Sigmoid colon (tissue), 7 donors: Measurements from ENCODE around the gene POPDC2. TPM values are rescaled to one million over a fixed set of nuclear protein-coding genes. Genes with fewer than 3 reads are reported as not detected.

ENCODE experiments used
- DNase-seq: peaks from one replicate; pipeline ENCODE4 v3.0.0-alpha.2; 2019
- H3K27ac ChIP-seq, 4 donors: fragments of 200-600 bp; sonication (generic); one replicate each; pipeline ENCODE4 v1.5.1; 2016 to 2019; ENCODE audit warnings: mild to moderate bottlenecking in 1 of 4
- H3K27me3 ChIP-seq, 3 donors: fragments of 200-600 bp; sonication (generic); one replicate each; pipeline ENCODE4 v1.5.1; 2019; ENCODE audit warnings: mild to moderate bottlenecking in 1 of 3
- H3K36me3 ChIP-seq, 4 donors: fragments of 200-600 bp; sonication (generic); one replicate each; pipeline ENCODE4 v1.5.1; 2016 to 2019
- H3K4me1 ChIP-seq, 4 donors: fragments of 200-600 bp; sonication (generic); one replicate each; pipeline ENCODE4 v1.5.1; 2017 to 2019
- H3K4me3 ChIP-seq, 4 donors: fragments of 200-600 bp; sonication (generic); one replicate each; pipeline ENCODE4 v1.5.1; 2017 to 2019; ENCODE audit warnings: mild to moderate bottlenecking in 2 of 4, moderate library complexity in 1 of 4
- H3K9me3 ChIP-seq, 4 donors: fragments of 200-600 bp in 3 of 4; sonication (generic) in 3 of 4; one replicate each; pipeline versions ENCODE4 v1.5.1 to v1.6.1; 2013 to 2019
- EP300 ChIP-seq, 4 donors: sonication (generic); formaldehyde crosslinking; IDR thresholded peaks; one replicate each; pipeline ENCODE4 v1.6.1; 2017; ENCODE audit warnings: antibody characterized with exemption in 4 of 4
- POLR2A ChIP-seq, 2 donors: fragments of 450-650 bp; IDR thresholded peaks; one replicate each; pipeline ENCODE4 v1.6.1; 2016; ENCODE audit warnings: antibody characterized with exemption in 2 of 2, mild to moderate bottlenecking in 2 of 2, moderate library complexity in 2 of 2
- POLR2AphosphoS5 ChIP-seq, 4 donors: sonication (generic); formaldehyde crosslinking; IDR thresholded peaks; one replicate each; pipeline ENCODE4 v1.6.1; 2017; ENCODE audit warnings: antibody characterized with exemption in 4 of 4
- WGBS, 2 donors: extraction: QIAGEN DNeasy Blood & Tissue Kit; methylation state at CpG; one replicate each; pipeline ENCODE4 v1.1.7; 2013; 5-methylcytosine and 5-hydroxymethylcytosine counted together
- intact Hi-C: fragments of 100-400 bp; cut with DNase I; formaldehyde crosslinking; loops from one replicate; pipeline ENCODE4 v1.15.1; 2023
- polyA plus RNA-seq, 3 donors: library from polyadenylated mRNA; stranded (reverse); fragments of 200-250 nt; gene quantifications; one replicate each; pipeline ENCODE4 v1.2.3, GENCODE V29; 2013
- total RNA-seq, 4 donors: library from RNA; depleted of rRNA; stranded (reverse); fragments of >200 nt; gene quantifications; one replicate each; pipeline ENCODE4 v1.1.0, GENCODE V29; 2016
- TF ChIP-seq, protein P1 (sequence below), 4 experiments: fragments of 450-650 bp in 3 of 4; fragments of 200-600 bp in 1 of 4; IDR thresholded peaks; one replicate each; pipeline ENCODE4 v1.5.1; 2016 to 2019; ENCODE audit warnings: antibody characterized with exemption in 4 of 4, mild to moderate bottlenecking in 3 of 4, moderate library complexity in 2 of 4
- donor health status: healthy with polysubstance abuse.
- donor health status: Bipolar disorder and iron deficiency.
- donor health status: healthy.

POPDC2 gene
- total and polyA plus RNA-seq, 7 donors = 1.2 to 203 (median 86.6) TPM

- 89 to 94% methylated on average over 1 of the region's 1 CpG for WGBS, 2 donors
- TF ChIP-seq POLR2A (IDR thresholded peaks at IDR 0.05) (no peak), POLR2AphosphoS5 (IDR thresholded peaks at IDR 0.05) (no peak), EP300 (IDR thresholded peaks at IDR 0.05) (no peak)
- TF ChIP-seq, protein P1, sequence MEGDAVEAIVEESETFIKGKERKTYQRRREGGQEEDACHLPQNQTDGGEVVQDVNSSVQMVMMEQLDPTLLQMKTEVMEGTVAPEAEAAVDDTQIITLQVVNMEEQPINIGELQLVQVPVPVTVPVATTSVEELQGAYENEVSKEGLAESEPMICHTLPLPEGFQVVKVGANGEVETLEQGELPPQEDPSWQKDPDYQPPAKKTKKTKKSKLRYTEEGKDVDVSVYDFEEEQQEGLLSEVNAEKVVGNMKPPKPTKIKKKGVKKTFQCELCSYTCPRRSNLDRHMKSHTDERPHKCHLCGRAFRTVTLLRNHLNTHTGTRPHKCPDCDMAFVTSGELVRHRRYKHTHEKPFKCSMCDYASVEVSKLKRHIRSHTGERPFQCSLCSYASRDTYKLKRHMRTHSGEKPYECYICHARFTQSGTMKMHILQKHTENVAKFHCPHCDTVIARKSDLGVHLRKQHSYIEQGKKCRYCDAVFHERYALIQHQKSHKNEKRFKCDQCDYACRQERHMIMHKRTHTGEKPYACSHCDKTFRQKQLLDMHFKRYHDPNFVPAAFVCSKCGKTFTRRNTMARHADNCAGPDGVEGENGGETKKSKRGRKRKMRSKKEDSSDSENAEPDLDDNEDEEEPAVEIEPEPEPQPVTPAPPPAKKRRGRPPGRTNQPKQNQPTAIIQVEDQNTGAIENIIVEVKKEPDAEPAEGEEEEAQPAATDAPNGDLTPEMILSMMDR (IDR thresholded peaks at IDR 0.05) = no peak
- no peak for DNase-seq
- intact Hi-C loops = no loop called here
- Histone ChIP-seq H3K4me3 (no peak overlapping the region), H3K36me3 (no peaks in the 10 kb centered on the region), H3K9me3 (no peaks in the 10 kb centered on the region), H3K4me1 (peaks cover 0 to 15% (median 9%) of the 10 kb centered on the region in 4 donors), H3K27ac (no peak overlapping the region), H3K27me3 (no peaks in the 10 kb centered on the region)
Measured at GRCh38 chr3:119626196-119626595, 34.2 kb downstream of the POPDC2 start.

- H3K4me1 ChIP-seq = peaks cover 0 to 11% (median 7%) of the 10 kb centered on the region in 4 donors
- H3K27ac ChIP-seq = no peak overlapping the region
- no peaks in the 10 kb centered on the region for H3K9me3 ChIP-seq
- no peak for TF ChIP-seq POLR2A (IDR thresholded peaks at IDR 0.05)
- DNase-seq = no peak
- intact Hi-C loops = no loop called here
- WGBS, 2 donors = 86 to 89% methylated on average over 8 of the region's 8 CpGs
- H3K4me3 ChIP-seq = no peak overlapping the region
- no peaks in the 10 kb centered on the region for H3K36me3 ChIP-seq
- H3K27me3 ChIP-seq = no peaks in the 10 kb centered on the region
Measured at GRCh38 chr3:119625451-119626153, 34.8 kb downstream of the POPDC2 start.

- Histone ChIP-seq H3K27ac (no peak overlapping the region), H3K9me3 (no peaks in the 10 kb centered on the region), H3K27me3 (no peaks in the 10 kb centered on the region), H3K4me1 (peaks cover 0 to 11% (median 0%) of the 10 kb centered on the region in 4 donors), H3K36me3 (no peaks in the 10 kb centered on the region), H3K4me3 (no peak overlapping the region)
- intact Hi-C loops = no loop called here
- no peak for DNase-seq
- WGBS, 2 donors = 91 to 92% methylated on average over 9 of the region's 9 CpGs
- no peak for TF ChIP-seq POLR2AphosphoS5 (IDR thresholded peaks at IDR 0.05)
- TF ChIP-seq POLR2A (IDR thresholded peaks at IDR 0.05) = no peak
- no peak for TF ChIP-seq EP300 (IDR thresholded peaks at IDR 0.05)
- TF ChIP-seq, protein P1 (IDR thresholded peaks at IDR 0.05) = no peak
Measured at GRCh38 chr3:119624002-119624720, 36.2 kb downstream of the POPDC2 start.

DNA sequence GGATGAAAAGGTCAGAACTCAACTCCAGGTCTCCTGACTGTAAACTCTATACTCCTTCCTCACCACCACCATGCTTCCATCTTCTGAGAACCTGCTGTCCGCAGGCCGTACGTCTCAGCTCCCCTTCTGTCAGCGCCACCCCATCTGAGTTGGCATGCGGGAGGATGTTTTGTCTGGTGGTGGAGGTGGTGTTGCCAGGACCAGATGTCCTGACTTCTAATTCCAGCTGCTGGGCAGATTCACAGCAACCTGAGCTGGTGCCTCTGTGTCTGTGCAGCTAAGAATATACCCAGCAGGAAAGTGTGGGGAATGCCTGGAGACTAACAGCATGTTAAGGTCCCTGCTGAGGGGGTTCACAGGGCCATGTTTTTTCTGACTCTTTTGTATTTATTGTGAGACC is 39.5 kb downstream of the POPDC2 start:
- Histone ChIP-seq H3K4me1 (no peaks in the 10 kb centered on the region), H3K27ac (no peak overlapping the region), H3K4me3 (no peak overlapping the region), H3K27me3 (no peaks in the 10 kb centered on the region), H3K36me3 (no peaks in the 10 kb centered on the region), H3K9me3 (no peaks in the 10 kb centered on the region)
- TF ChIP-seq EP300 (IDR thresholded peaks at IDR 0.05) = no peak
- no peak for TF ChIP-seq POLR2A (IDR thresholded peaks at IDR 0.05)
- TF ChIP-seq, protein P1 (IDR thresholded peaks at IDR 0.05) = no peak
- no peak for TF ChIP-seq POLR2AphosphoS5 (IDR thresholded peaks at IDR 0.05)
- DNase-seq = no peak
- WGBS, 2 donors = 98% methylated on average over 5 of the region's 5 CpGs
- intact Hi-C loops = no loop called here

DNA sequence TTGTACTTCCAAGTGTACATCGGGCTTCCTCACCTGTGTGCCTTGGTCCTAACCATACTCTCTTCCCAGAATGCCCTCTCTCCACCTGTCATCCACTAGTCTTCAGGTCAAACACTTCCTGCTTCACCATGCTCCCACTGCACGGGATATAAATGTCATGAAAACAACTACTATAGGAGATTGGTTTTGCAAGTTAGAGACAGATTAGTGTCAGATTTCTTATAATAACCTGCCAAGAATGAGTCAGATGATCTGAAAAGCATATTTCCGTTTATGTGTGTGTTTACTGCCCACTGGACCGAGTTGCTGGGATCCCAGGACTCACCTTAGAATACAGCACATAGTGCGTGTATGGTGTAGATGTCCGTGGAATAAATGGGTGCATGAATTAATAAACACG is 41.3 kb downstream of the POPDC2 start:
- Histone ChIP-seq H3K4me3 (no peak overlapping the region), H3K27me3 (no peaks in the 10 kb centered on the region), H3K27ac (no peak overlapping the region), H3K9me3 (no peaks in the 10 kb centered on the region), H3K36me3 (no peaks in the 10 kb centered on the region), H3K4me1 (no peaks in the 10 kb centered on the region)
- no peak for DNase-seq
- intact Hi-C loops = no loop called here
- 78 to 85% methylated on average over 7 of the region's 7 CpGs for WGBS, 2 donors
- no peak for TF ChIP-seq EP300 (IDR thresholded peaks at IDR 0.05)
- TF ChIP-seq POLR2AphosphoS5 (IDR thresholded peaks at IDR 0.05) = no peak
- no peak for TF ChIP-seq POLR2A (IDR thresholded peaks at IDR 0.05)
- TF ChIP-seq, protein P1 (IDR thresholded peaks at IDR 0.05) = no peak
